Measurements from ENCODE around the gene SEMA7A. TPM values are rescaled to one million over a fixed set of nuclear protein-coding genes. Genes with fewer than 3 reads are reported as not detected.

The SEMA7A gene
- polyA plus RNA-seq, 1 of the 3 experiments (the other 2 are of a cell fraction), result 1.3 TPM

DNA sequence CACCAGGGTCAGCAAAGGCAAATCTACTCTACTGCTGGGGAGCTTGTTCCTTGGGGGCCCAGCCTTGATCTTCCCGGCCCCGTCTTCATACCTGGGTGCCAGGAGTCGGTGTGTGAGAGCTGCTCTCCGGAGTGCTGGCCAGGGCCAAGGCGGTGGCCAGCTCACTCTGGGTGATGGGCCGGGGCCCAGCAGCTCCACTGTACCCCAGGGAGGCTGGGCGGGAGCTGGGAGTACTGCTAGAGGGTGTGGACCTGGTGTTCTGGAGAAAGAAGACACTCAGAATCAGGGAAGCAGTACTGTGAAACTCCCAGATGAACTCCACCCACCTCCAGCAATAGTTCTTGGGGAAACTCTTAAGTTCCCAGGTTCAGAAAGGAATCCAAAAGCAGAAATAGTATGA, 15.3 kb upstream of the SEMA7A start:
- no peaks in the 10 kb centered on the region for H3K9me3 ChIP-seq
- H2AFZ ChIP-seq (ENCODE audit: low read depth), result no peak overlapping the region
- no peaks in the 10 kb centered on the region for H3K4me1 ChIP-seq (ENCODE audit: control insufficient read depth in 1 of 2, insufficient read depth in 2 of 2, low read depth in 1 of 2, low read length in 1 of 2)
- no peak for TF ChIP-seq EP300 (IDR thresholded peaks at IDR 0.05; ENCODE audit: borderline replicate concordance in 1 of 2, low read depth in 1 of 2, low read length in 1 of 2)
- TF ChIP-seq MEF2A (IDR thresholded peaks at IDR 0.05; ENCODE audit: borderline replicate concordance, low read depth), result no peak
- TF ChIP-seq GATA2 (CRISPR knock-in tag; IDR thresholded peaks at IDR 0.05), result no peak
- no peak for TF ChIP-seq NFIC (IDR thresholded peaks at IDR 0.05; ENCODE audit: borderline replicate concordance)
- TF ChIP-seq TAF1 (IDR thresholded peaks at IDR 0.05; ENCODE audit: borderline replicate concordance, low read depth, low read length), result no peak
- no peak for TF ChIP-seq JUND (IDR thresholded peaks at IDR 0.05)
- TF ChIP-seq CHD2 (IDR thresholded peaks at IDR 0.05; ENCODE audit: low read length, partially characterized antibody), result no peak
- TF ChIP-seq RFX5 (IDR thresholded peaks at IDR 0.05; ENCODE audit: low read length), result no peak
- no peak for TF ChIP-seq GABPA (IDR thresholded peaks at IDR 0.05; ENCODE audit: low read depth)
- TF ChIP-seq ELF1 (IDR thresholded peaks at IDR 0.05), result no peak
- TF ChIP-seq TCF12 (IDR thresholded peaks at IDR 0.05), result no peak
- TF ChIP-seq MXI1 (IDR thresholded peaks at IDR 0.05; ENCODE audit: low read depth, low read length), result no peak
- no peak for TF ChIP-seq RAD21 (IDR thresholded peaks at IDR 0.05; ENCODE audit: low read length)
- no peak for TF ChIP-seq PBX3 (IDR thresholded peaks at IDR 0.05)
- TF ChIP-seq SIN3A (IDR thresholded peaks at IDR 0.05; ENCODE audit: borderline replicate concordance, low read depth, low read length), result no peak
- no peak for TF ChIP-seq EZH2phosphoT487 (IDR thresholded peaks at IDR 0.05; ENCODE audit: borderline replicate concordance, low read depth)
- no peak for TF ChIP-seq USF2 (IDR thresholded peaks at IDR 0.05; ENCODE audit: borderline replicate concordance, low read depth, low read length)
- no peak for TF ChIP-seq IRF3 (IDR thresholded peaks at IDR 0.05; ENCODE audit: low read depth, low read length)
- no peak for TF ChIP-seq CTCF (IDR thresholded peaks at IDR 0.05)
- no peak for TF ChIP-seq FOXM1 (IDR thresholded peaks at IDR 0.05; ENCODE audit: low read depth)
- no peak overlapping the region for H3K4me3 ChIP-seq (ENCODE audit: low read depth in 2 of 2, low read length in 1 of 2)
- CTCF ChIA-PET, result interaction anchor here (0.6 to 36.5 kb wide), 4 partner anchors 9 to 172 kb away, joined by 3 to 779 read pairs (median 10); partner anchors contain the start of gene CYP11A1
- no peak overlapping the region for H3K27ac ChIP-seq (ENCODE audit: low read depth in 2 of 2, low read length in 1 of 2)
- peaks cover 21 to 92% of the 10 kb centered on the region in 2 experiments for H3K36me3 ChIP-seq (replicated peaks in 1 of 2; ENCODE audit: control insufficient read depth in 1 of 2, insufficient read depth in 2 of 2, low read length in 1 of 2)
- no peaks in the 10 kb centered on the region for H3K27me3 ChIP-seq (ENCODE audit: insufficient read depth)
- H3K4me2 ChIP-seq, result no peak overlapping the region
- no peaks in the 10 kb centered on the region for H4K20me1 ChIP-seq (ENCODE audit: insufficient read depth)
- no peak for DNase-seq
- POLR2A ChIA-PET, result interaction anchor here (0.6 to 1.8 kb wide), 2 partner anchors 12 to 1144 kb away, joined by 4 to 10 read pairs; partner anchors contain the start of gene UBL7
- no peaks in the 10 kb centered on the region for H3F3A ChIP-seq (replicated peaks; ENCODE audit: insufficient read depth)
- no peaks in the 10 kb centered on the region for H3K9me2 ChIP-seq
- 100% methylated on average over 4 of the region's 7 CpGs for WGBS (ENCODE audit: low lambda C conversion rate)
- H3K79me2 ChIP-seq (ENCODE audit: insufficient read depth), result no peaks in the 10 kb centered on the region
- no peak overlapping the region for H3K9ac ChIP-seq
